Prostate gland (tissue), 2 donors: ENCODE results near the gene TXNDC15.

ENCODE experiments used
- CTCF ChIP-seq, 4 experiments: fragments of 200-600 bp in 2 of 4; fragments of 450-650 bp in 2 of 4; sonication (generic) in 2 of 4; IDR thresholded peaks; 1 replicate in 3 of 4; 2 replicates in 1 of 4; pipeline ENCODE4 v1.5.1; 2016 to 2019; ENCODE audit warnings: antibody characterized with exemption in 4 of 4, mild to moderate bottlenecking in 2 of 4, moderate library complexity in 2 of 4
- POLR2AphosphoS5 ChIP-seq: sonication (generic); formaldehyde crosslinking; IDR thresholded peaks from one replicate; pipeline ENCODE4 v1.6.1; 2017; ENCODE audit warnings: antibody characterized with exemption

GRCh38 chr5:134844252-134844651 lies 29.9 kb upstream of the TXNDC15 start:
- TF ChIP-seq CTCF (IDR thresholded peaks at IDR 0.05) (no peak), POLR2AphosphoS5 (no peak)
